ENCODE measurements around the gene NKD2. TPM values are rescaled to one million over a fixed set of nuclear protein-coding genes. Genes with fewer than 3 reads are reported as not detected.
A peak's percentile ranks its signal among the peaks of the same experiment; 100 is the strongest.

NKD2 gene
- total RNA-seq, 1 donor from 2014 or later: 0.41 TPM

- no peak overlapping the region for H3K27ac ChIP-seq (ENCODE audit: low read depth, low read length)
- DNase-seq (ENCODE audit: low read depth) (peak; percentile 21), FAIRE-seq (no peak)
- H3K9me3 ChIP-seq (ENCODE audit: insufficient read depth, low read depth, low read length): no peaks in the 10 kb centered on the region
- peak overlapping the region; percentile 70 for H3K4me2 ChIP-seq (ENCODE audit: low read length)
- Mint-ChIP-seq H3K9me3 (ENCODE audit: unreplicated experiment) (peaks cover 4% of the 10 kb centered on the region), H3K4me1 (ENCODE audit: low read depth, unreplicated experiment) (peaks cover 9% of the 10 kb centered on the region), H3K4me3 (ENCODE audit: unreplicated experiment) (no peak overlapping the region), H3K36me3 (ENCODE audit: low read depth, unreplicated experiment) (no peaks in the 10 kb centered on the region), H3K27me3 (ENCODE audit: low read depth, unreplicated experiment) (peaks cover 24% of the 10 kb centered on the region), H3K27ac (ENCODE audit: unreplicated experiment) (no peak overlapping the region)
- H3K27me3 ChIP-seq (ENCODE audit: insufficient read depth, low read length): peaks cover 31% of the 10 kb centered on the region
- peaks cover 6% of the 10 kb centered on the region for H3K4me1 ChIP-seq (ENCODE audit: insufficient read depth, low read length)
- H3K9ac ChIP-seq (ENCODE audit: low read length): peak overlapping the region; percentile 43
- H2AFZ ChIP-seq (ENCODE audit: low read depth, low read length): no peak overlapping the region
- no peak overlapping the region for H3K4me3 ChIP-seq (ENCODE audit: insufficient read depth, low read depth, low read length)
- peaks cover 4% of the 10 kb centered on the region for H4K20me1 ChIP-seq (ENCODE audit: insufficient read depth, low read length)
- no peaks in the 10 kb centered on the region for H3K36me3 ChIP-seq (ENCODE audit: insufficient read depth, low read length)
- no peaks in the 10 kb centered on the region for H3K79me2 ChIP-seq (ENCODE audit: insufficient read depth, low read length)
- no peak for TF ChIP-seq EZH2 (IDR thresholded peaks at IDR 0.05; ENCODE audit: insufficient read depth, low read length)
- TF ChIP-seq CTCF (IDR thresholded peaks at IDR 0.05; ENCODE audit: insufficient read depth, low read depth, low read length): no peak
Observed at GRCh38 chr5:980966-981365, 27.6 kb upstream of the NKD2 start.

- H3K27ac ChIP-seq (ENCODE audit: low read depth, low read length): no peak overlapping the region
- H3K27me3 Mint-ChIP-seq (ENCODE audit: low read depth, unreplicated experiment): peaks cover 24% of the 10 kb centered on the region
Observed at GRCh38 chr5:981456-981855, 27.1 kb upstream of the NKD2 start.

More at GRCh38 chr5:981456-981855, 27.1 kb upstream of the NKD2 start:
- Mint-ChIP-seq H3K4me1 (ENCODE audit: low read depth, unreplicated experiment) (peaks cover 9% of the 10 kb centered on the region), H3K27ac (ENCODE audit: unreplicated experiment) (no peak overlapping the region), H3K9me3 (ENCODE audit: unreplicated experiment) (peaks cover 8% of the 10 kb centered on the region), H3K36me3 (ENCODE audit: low read depth, unreplicated experiment) (no peaks in the 10 kb centered on the region), H3K4me3 (ENCODE audit: unreplicated experiment) (no peak overlapping the region)
- DNase-seq (ENCODE audit: low read depth) (no peak), FAIRE-seq (no peak)
- Histone ChIP-seq H2AFZ (ENCODE audit: low read depth, low read length) (no peak overlapping the region), H3K27me3 (ENCODE audit: insufficient read depth, low read length) (peaks cover 28% of the 10 kb centered on the region), H3K4me2 (ENCODE audit: low read length) (no peak overlapping the region), H3K36me3 (ENCODE audit: insufficient read depth, low read length) (no peaks in the 10 kb centered on the region), H4K20me1 (ENCODE audit: insufficient read depth, low read length) (peaks cover 4% of the 10 kb centered on the region), H3K79me2 (ENCODE audit: insufficient read depth, low read length) (no peaks in the 10 kb centered on the region), H3K9ac (ENCODE audit: low read length) (no peak overlapping the region), H3K4me3 (ENCODE audit: insufficient read depth, low read depth, low read length) (no peak overlapping the region), H3K9me3 (ENCODE audit: insufficient read depth, low read depth, low read length) (no peaks in the 10 kb centered on the region), H3K4me1 (ENCODE audit: insufficient read depth, low read length) (peaks cover 6% of the 10 kb centered on the region)
- TF ChIP-seq EZH2 (IDR thresholded peaks at IDR 0.05; ENCODE audit: insufficient read depth, low read length): no peak
- TF ChIP-seq CTCF (IDR thresholded peaks at IDR 0.05; ENCODE audit: insufficient read depth, low read depth, low read length): no peak

Measured in astrocyte (in vitro differentiated cells and primary cell).